Measurements from ENCODE around the gene NAV2.

- no peak for TF ChIP-seq EZH2 (IDR thresholded peaks at IDR 0.05)
- TF ChIP-seq POLR2AphosphoS5 (IDR thresholded peaks at IDR 0.05; ENCODE audit: borderline replicate concordance, low read depth, low read length) = no peak
- no peak for TF ChIP-seq FOXP2 (optimal IDR thresholded peaks at IDR 0.05; ENCODE audit: control extremely low read depth, extremely low read length, insufficient read depth)
Measured at GRCh38 chr11:19907839-19908238, 195.2 kb downstream of the NAV2 start.

Measured in SK-N-MC (cell line).